Inferior parietal cortex (tissue), 1 donor: ENCODE measurements around the gene KRT28.

Experiments
- DNase-seq: peaks from one replicate; pipeline ENCODE4 v3.0.0-alpha.2; 2016; ENCODE audit errors: extremely low spot score

Gene KRT28

GRCh38 chr17:40799859-40800258, at the start of gene KRT28:
Gene KRT28, minus strand, starts transcription at chr17:40799959. Its CDS starts 66 bp downstream, at chr17:40799893.
- DNase-seq: no peak

- no peak for DNase-seq
Measured at GRCh38 chr17:40848583-40849235, 49.0 kb upstream of the KRT28 start.

GRCh38 chr17:40846515-40847144, 46.9 kb upstream of the KRT28 start:
- DNase-seq: no peak

- no peak for DNase-seq
Measured at GRCh38 chr17:40844671-40845107, 44.9 kb upstream of the KRT28 start.

- DNase-seq: no peak
Measured at GRCh38 chr17:40843242-40843641, 43.5 kb upstream of the KRT28 start.

- no peak for DNase-seq
Measured at GRCh38 chr17:40841246-40841645, 41.5 kb upstream of the KRT28 start.

GRCh38 chr17:40839194-40839593, 39.4 kb upstream of the KRT28 start:
- no peak for DNase-seq

GRCh38 chr17:40836020-40836419, 36.3 kb upstream of the KRT28 start:
- DNase-seq: no peak

- DNase-seq: no peak
Measured at GRCh38 chr17:40833882-40834281, 34.1 kb upstream of the KRT28 start.

- no peak for DNase-seq
Measured at GRCh38 chr17:40832840-40833239, 33.1 kb upstream of the KRT28 start.

- no peak for DNase-seq
Measured at GRCh38 chr17:40830085-40830776, 30.5 kb upstream of the KRT28 start.

- DNase-seq: no peak
Measured at GRCh38 chr17:40828454-40829044, 28.8 kb upstream of the KRT28 start.

- DNase-seq: peak; percentile 18
Measured at GRCh38 chr17:40827746-40828453, 28.1 kb upstream of the KRT28 start.

- no peak for DNase-seq
Measured at GRCh38 chr17:40825599-40825998, 25.8 kb upstream of the KRT28 start.

GRCh38 chr17:40824015-40824832, 24.5 kb upstream of the KRT28 start:
- no peak for DNase-seq

- no peak for DNase-seq
Measured at GRCh38 chr17:40822132-40822812, 22.5 kb upstream of the KRT28 start, which contains the start of gene KRT10. Gene KRT10, minus strand, starts transcription at chr17:40822614. Its CDS starts 29 bp downstream, at chr17:40822585.

GRCh38 chr17:40821536-40821935, 21.8 kb upstream of the KRT28 start:
- no peak for DNase-seq

- no peak for DNase-seq
Measured at GRCh38 chr17:40820228-40820838, 20.6 kb upstream of the KRT28 start.

GRCh38 chr17:40819528-40820125, 19.9 kb upstream of the KRT28 start:
- no peak for DNase-seq
